Activated effector memory CD4-positive, alpha-beta T cell treated with Interleukin-2 at 50 U/mL for 16 hours (primary cell): ENCODE results near the gene PTPRD.

Experiments used
- DNase-seq: peaks from one replicate; pipeline ENCODE4 v3.0.0-alpha.2; 2020

The PTPRD gene

GRCh38 chr9:8437876-8438275 lies 2174.9 kb downstream of the PTPRD start:
- no peak for DNase-seq

DNA sequence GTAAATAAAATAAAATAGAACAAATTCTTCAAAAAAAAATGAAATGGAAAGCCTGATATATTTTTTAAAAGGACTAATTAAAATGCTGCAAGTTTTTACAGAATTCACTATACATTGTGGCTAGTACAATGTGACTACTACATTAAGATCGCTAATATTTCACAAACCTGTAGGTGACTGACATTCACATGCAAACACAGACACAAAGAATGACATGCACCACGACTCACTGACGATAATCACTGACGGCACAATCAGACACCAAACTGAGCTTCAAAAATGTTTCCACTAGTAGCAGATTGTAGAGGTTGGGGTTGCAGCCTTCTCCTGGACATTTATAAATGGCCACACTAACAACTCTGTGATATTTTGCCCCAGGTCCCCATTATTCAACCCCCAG lies 2175.5 kb downstream of the PTPRD start:
- no peak for DNase-seq

- no peak for DNase-seq
These were observed 2176.0 kb downstream of the PTPRD start for GRCh38 chr9:8436786-8437185.

GRCh38 chr9:8434621-8435020 lies 2178.2 kb downstream of the PTPRD start:
- DNase-seq: no peak

- DNase-seq: no peak
These were observed 2180.6 kb downstream of the PTPRD start for GRCh38 chr9:8432224-8432623.

DNA sequence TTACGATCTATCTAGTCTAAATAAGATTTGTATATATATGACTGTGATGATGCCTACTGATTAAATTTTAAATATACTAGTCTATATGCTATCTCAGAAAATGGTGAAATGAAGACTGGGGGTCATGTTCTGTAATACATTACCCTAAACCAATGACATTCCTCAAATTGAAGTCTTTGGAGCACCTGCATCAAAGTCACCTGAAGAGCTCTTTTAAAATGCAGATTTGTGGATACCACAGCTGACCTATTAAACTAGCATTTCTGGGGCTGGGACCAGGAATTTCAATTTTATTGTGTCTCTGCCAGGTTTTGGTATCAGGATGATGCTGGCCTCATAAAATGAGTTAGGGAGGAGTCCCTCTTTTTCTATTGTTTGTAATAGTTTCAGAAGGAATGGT lies 2181.3 kb downstream of the PTPRD start:
- no peak for DNase-seq

DNA sequence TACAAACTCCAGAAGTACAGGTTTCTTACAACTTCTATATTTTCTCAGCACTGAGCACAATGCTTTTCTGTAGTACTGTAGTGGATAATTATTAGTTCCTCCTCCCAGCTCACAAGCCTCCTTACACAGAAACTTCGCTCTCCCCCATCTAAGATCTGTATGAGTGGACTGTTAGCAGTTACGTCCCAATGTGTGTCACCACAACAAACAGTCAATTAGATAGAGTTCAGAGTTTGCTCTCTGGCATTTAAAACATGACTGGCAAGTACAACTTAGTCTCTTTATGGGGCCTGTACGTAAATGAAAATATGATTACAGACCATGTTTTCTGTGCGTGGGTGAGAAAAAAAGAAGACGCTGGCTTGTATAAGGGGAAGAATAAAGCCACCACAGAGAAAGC lies 2181.9 kb downstream of the PTPRD start:
- DNase-seq: no peak

- DNase-seq: no peak
These were observed 2183.0 kb downstream of the PTPRD start for GRCh38 chr9:8429768-8430167.

- no peak for DNase-seq
These were observed 2183.6 kb downstream of the PTPRD start for GRCh38 chr9:8429157-8429556.

DNA sequence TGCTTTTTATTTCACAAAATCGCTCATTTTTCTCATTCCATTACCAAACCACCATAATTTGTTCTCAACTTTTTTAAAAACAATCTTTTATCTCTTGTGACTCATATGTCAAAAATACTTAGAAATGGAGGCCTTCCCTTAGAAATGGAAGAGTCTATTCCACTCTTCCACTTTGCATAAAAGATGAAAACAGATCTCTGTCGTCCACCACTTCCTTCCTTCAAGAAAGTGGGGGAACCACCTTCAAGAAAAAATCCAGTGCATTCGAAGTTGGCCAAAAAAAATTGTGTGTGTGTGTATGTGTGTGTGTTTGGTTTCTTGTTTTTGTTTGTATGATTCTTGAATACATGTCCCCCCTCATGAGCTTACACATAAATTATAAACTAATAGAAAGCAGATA lies 2184.4 kb downstream of the PTPRD start:
- DNase-seq: no peak

GRCh38 chr9:8424786-8425410 lies 2187.9 kb downstream of the PTPRD start:
- DNase-seq: no peak

DNA sequence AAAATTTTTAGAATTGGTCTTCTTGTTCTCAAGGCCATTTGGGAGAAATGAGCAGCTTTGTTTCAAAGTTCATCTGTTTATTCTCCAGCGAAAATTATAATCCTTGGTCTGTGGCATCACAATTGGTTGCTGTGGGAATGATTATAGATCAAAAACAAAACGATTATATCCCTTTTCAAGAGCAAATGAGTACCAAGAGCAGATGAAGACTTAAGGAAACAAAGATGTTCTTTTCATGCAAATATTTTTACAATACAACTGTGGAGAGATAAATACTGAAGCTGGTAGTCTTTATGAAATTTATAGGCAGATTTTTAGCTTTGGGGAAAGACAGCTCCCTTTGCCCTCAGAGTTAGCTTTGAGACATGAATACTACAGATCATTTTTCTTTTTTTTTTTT lies 2192.4 kb downstream of the PTPRD start:
- DNase-seq: no peak

DNA sequence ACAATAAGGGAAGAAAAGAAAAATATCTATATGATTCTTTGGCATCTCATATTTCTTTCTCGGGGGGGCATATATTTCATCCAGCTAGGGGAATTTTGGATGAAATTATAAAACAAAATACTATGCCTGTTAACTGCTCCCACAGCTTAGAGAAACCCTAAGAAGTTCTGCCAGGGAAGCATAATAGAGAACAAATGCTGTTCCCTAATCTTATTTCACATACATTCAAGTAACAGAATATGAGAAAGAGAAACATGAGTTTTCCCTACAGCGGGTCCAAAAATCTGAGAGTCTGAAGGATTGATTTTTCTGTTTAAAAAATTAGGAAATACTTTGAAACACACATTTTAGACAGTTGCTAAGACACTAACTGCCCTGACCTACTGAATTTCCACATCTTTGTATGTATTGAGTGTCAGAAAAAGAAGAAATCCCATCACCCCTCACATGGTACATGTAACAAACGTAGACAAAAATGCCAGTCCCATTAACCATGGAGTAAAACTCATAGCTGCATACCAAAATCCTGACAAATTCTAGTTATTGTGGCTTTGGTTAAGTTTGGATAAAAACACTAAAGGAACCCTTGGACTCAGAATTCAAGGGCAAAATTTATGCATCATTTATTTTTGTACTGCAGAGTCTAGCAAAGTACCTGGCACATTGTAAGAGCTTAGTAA lies 2193.1 kb downstream of the PTPRD start:
- no peak for DNase-seq

- no peak for DNase-seq
These were observed 2195.5 kb downstream of the PTPRD start for GRCh38 chr9:8417341-8417740.

GRCh38 chr9:8412327-8412726 lies 2200.5 kb downstream of the PTPRD start:
- DNase-seq: no peak

- DNase-seq: no peak
These were observed 2204.1 kb downstream of the PTPRD start for GRCh38 chr9:8408575-8409190.

DNA sequence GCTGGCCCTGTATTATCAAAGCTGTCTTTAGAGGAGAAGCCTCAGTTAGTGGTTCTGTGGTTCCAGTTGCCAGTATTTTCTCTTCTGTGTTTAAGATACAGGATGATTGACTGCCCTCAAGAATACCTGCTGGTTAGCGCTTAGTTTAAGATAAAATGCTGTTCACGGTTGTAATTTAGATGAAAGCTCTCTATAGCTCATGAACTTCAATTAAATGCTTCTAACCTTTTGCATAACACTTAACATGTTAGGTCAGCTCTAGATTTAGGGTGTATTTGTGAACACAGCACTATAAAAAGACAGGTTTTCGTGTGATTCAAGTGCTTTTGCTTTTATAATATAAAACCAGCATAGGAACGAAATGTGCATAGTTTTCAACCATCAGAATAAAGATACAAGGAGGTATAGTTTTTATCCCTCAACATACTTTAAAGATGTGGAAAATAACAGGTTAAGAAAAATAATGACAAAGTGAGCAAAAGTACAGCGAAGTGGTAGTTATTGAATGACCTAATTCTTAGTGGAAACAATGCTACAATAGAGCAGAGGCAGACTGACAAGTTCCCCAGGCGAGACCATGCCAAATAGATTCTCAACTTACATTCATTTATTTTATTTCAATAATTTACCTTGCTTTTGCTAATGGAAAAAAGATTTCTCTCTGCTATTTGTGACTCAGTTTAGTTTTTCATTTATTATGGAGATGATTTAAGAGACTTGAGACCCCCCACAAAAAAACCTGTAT lies 2210.7 kb downstream of the PTPRD start:
- DNase-seq: no peak

GRCh38 chr9:8400378-8400777 lies 2212.4 kb downstream of the PTPRD start:
- no peak for DNase-seq

DNA sequence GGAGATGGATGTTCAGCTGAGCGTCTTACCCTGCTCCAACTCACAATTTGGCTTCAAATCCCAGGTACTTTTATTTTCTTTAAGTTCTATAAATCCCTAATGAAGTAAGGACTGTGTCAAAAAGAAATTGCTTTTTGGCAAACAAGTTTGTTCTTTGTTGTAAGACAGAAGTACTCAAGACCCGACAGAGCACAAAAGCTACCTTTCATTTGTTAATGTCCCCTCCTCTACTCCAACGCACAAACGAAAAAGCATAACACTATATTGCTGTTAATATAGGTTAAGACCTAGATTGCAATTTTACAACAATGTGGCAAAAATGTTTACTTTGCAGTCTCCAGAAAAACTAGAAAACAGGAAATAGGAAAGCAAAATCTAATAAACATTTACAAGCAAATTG lies 2217.8 kb downstream of the PTPRD start:
- DNase-seq: no peak

- no peak for DNase-seq
These were observed 2218.5 kb downstream of the PTPRD start for GRCh38 chr9:8394341-8394740.

DNA sequence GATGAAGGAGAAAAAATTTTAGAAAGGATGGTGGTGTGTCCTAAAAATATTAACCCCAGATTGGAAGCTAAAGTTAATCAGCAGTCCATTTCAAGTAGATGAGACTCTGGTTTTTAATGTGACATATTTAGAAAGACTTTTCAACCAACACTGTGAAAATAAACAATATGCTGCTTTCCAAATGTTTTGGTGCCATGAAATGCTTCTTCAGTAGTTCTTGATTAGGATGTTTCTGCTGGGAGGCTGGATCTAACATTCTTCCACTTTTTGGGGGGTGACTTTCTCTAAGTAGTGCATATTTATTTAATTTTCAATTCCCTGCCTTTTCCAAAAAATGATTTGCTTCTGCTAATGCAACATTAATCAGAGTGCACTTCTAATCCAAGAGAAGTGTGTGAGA lies 2219.9 kb downstream of the PTPRD start:
- no peak for DNase-seq

DNA sequence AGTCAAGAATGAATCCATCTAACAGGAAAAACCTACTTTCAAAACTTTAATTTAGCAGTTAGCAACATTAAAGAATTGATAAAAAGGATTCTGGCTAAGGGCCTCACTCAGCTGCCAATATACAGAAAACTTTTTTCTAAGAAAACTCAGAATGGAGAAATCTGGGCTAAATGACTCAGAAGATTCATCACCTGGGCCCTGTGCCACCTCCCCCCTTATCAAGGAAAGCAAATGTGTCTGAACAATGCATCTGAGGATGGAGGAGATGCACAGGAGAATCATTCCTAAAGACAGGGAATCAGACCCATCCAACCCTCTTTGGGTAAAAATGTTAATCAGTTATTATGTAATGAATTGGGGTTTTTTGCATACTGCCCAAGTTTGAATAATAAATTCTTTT lies 2221.2 kb downstream of the PTPRD start:
- DNase-seq: no peak

GRCh38 chr9:8391132-8391531 lies 2221.7 kb downstream of the PTPRD start:
- DNase-seq: no peak

DNA sequence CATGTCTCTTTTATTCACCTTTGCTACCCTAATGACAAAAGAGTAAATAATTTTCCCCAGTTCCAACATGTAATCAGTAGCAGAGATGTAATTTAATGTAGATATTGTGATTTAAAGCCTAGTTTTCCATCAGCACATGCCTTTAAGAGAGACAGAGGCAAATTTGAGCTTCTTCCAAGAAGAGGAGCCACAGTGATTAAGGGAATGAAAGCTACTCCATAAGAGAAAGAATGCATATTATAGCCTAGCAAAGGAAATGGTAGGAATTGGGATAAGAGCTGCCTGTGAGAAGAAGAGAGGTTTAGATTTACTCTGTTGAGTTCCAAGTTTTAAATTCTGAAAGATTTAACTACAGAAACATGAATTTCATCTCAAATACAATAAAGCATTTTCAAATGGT lies 2222.2 kb downstream of the PTPRD start:
- no peak for DNase-seq
